ENCODE data around the gene KCTD15.

KCTD15 gene

DNA sequence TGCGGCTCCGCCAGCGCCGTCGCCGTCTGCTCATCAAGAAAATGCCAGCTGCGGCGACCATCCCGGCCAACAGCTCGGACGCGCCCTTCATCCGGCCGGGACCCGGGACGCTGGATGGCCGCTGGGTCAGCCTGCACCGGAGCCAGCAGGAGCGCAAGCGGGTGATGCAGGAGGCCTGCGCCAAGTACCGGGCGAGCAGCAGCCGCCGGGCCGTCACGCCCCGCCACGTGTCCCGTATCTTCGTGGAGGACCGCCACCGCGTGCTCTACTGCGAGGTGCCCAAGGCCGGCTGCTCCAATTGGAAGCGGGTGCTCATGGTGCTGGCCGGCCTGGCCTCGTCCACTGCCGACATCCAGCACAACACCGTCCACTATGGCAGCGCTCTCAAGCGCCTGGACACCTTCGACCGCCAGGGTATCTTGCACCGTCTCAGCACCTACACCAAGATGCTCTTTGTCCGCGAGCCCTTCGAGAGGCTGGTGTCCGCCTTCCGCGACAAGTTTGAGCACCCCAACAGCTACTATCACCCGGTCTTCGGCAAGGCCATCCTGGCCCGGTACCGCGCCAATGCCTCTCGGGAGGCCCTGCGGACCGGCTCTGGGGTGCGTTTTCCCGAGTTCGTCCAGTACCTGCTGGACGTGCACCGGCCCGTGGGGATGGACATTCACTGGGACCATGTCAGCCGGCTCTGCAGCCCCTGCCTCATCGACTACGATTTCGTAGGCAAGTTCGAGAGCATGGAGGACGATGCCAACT lies 24.4 kb upstream of the KCTD15 start:
- no peaks in the 10 kb centered on the region for H3K4me1 ChIP-seq (ENCODE audit: control insufficient read depth, insufficient read depth, low read length)
- H3K27me3 ChIP-seq (ENCODE audit: control insufficient read depth, insufficient read depth, low read length): no peaks in the 10 kb centered on the region
- no peak overlapping the region for H3K4me3 ChIP-seq (ENCODE audit: low read depth, low read length)
- H3K9me3 ChIP-seq (ENCODE audit: control insufficient read depth, insufficient read depth, low read length): no peaks in the 10 kb centered on the region
- no peak overlapping the region for H3K9ac ChIP-seq (ENCODE audit: low read depth, low read length)
- H3K36me3 ChIP-seq (ENCODE audit: control insufficient read depth, insufficient read depth, low read length): no peaks in the 10 kb centered on the region
- no peak overlapping the region for H3K27ac ChIP-seq (ENCODE audit: low read depth, low read length)

- H3K4me1 ChIP-seq (ENCODE audit: control insufficient read depth, insufficient read depth, low read length): no peaks in the 10 kb centered on the region
- no peak overlapping the region for H3K4me3 ChIP-seq (ENCODE audit: low read depth, low read length)
- no peak overlapping the region for H3K9ac ChIP-seq (ENCODE audit: low read depth, low read length)
- no peaks in the 10 kb centered on the region for H3K27me3 ChIP-seq (ENCODE audit: control insufficient read depth, insufficient read depth, low read length)
- H3K9me3 ChIP-seq (ENCODE audit: control insufficient read depth, insufficient read depth, low read length): no peaks in the 10 kb centered on the region
- no peak overlapping the region for H3K27ac ChIP-seq (ENCODE audit: low read depth, low read length)
- no peaks in the 10 kb centered on the region for H3K36me3 ChIP-seq (ENCODE audit: control insufficient read depth, insufficient read depth, low read length)
These were observed 23.9 kb upstream of the KCTD15 start for GRCh38 chr19:33772858-33773180.

GRCh38 chr19:33773704-33774624 lies 22.7 kb upstream of the KCTD15 start:
- Histone ChIP-seq H3K27me3 (ENCODE audit: control insufficient read depth, insufficient read depth, low read length) (no peaks in the 10 kb centered on the region), H3K9me3 (ENCODE audit: control insufficient read depth, insufficient read depth, low read length) (no peaks in the 10 kb centered on the region), H3K9ac (ENCODE audit: low read depth, low read length) (no peak overlapping the region), H3K27ac (ENCODE audit: low read depth, low read length) (no peak overlapping the region), H3K36me3 (ENCODE audit: control insufficient read depth, insufficient read depth, low read length) (no peaks in the 10 kb centered on the region), H3K4me1 (ENCODE audit: control insufficient read depth, insufficient read depth, low read length) (no peaks in the 10 kb centered on the region; the same call in 1 of the 2 replicates), H3K4me3 (ENCODE audit: low read depth, low read length) (no peak overlapping the region)

- Histone ChIP-seq H3K36me3 (ENCODE audit: control insufficient read depth, insufficient read depth, low read length) (no peaks in the 10 kb centered on the region), H3K27ac (ENCODE audit: low read depth, low read length) (no peak overlapping the region), H3K4me3 (ENCODE audit: low read depth, low read length) (no peak overlapping the region), H3K9ac (ENCODE audit: low read depth, low read length) (no peak overlapping the region), H3K9me3 (ENCODE audit: control insufficient read depth, insufficient read depth, low read length) (no peaks in the 10 kb centered on the region), H3K4me1 (ENCODE audit: control insufficient read depth, insufficient read depth, low read length) (no peaks in the 10 kb centered on the region; the same call in 1 of the 2 replicates), H3K27me3 (ENCODE audit: control insufficient read depth, insufficient read depth, low read length) (no peaks in the 10 kb centered on the region)
These were observed 21.9 kb upstream of the KCTD15 start for GRCh38 chr19:33774751-33775150.

- Histone ChIP-seq H3K27me3 (ENCODE audit: control insufficient read depth, insufficient read depth, low read length) (no peaks in the 10 kb centered on the region), H3K4me3 (ENCODE audit: low read depth, low read length) (no peak overlapping the region), H3K4me1 (ENCODE audit: control insufficient read depth, insufficient read depth, low read length) (no peaks in the 10 kb centered on the region; the same call in 1 of the 2 replicates), H3K36me3 (ENCODE audit: control insufficient read depth, insufficient read depth, low read length) (no peaks in the 10 kb centered on the region), H3K27ac (ENCODE audit: low read depth, low read length) (no peak overlapping the region), H3K9me3 (ENCODE audit: control insufficient read depth, insufficient read depth, low read length) (no peaks in the 10 kb centered on the region), H3K9ac (ENCODE audit: low read depth, low read length) (no peak overlapping the region)
These were observed 20.8 kb upstream of the KCTD15 start for GRCh38 chr19:33775731-33776487.

GRCh38 chr19:33777351-33777750 lies 19.3 kb upstream of the KCTD15 start:
- no peaks in the 10 kb centered on the region; the same call in 1 of the 2 replicates for H3K4me1 ChIP-seq (ENCODE audit: control insufficient read depth, insufficient read depth, low read length)
- H3K27me3 ChIP-seq (ENCODE audit: control insufficient read depth, insufficient read depth, low read length): no peaks in the 10 kb centered on the region
- H3K9me3 ChIP-seq (ENCODE audit: control insufficient read depth, insufficient read depth, low read length): no peaks in the 10 kb centered on the region
- H3K9ac ChIP-seq (ENCODE audit: low read depth, low read length): no peak overlapping the region
- no peak overlapping the region for H3K27ac ChIP-seq (ENCODE audit: low read depth, low read length)
- H3K4me3 ChIP-seq (ENCODE audit: low read depth, low read length): no peak overlapping the region
- H3K36me3 ChIP-seq (ENCODE audit: control insufficient read depth, insufficient read depth, low read length): no peaks in the 10 kb centered on the region

GRCh38 chr19:33777753-33778088 lies 18.9 kb upstream of the KCTD15 start:
- no peaks in the 10 kb centered on the region for H3K36me3 ChIP-seq (ENCODE audit: control insufficient read depth, insufficient read depth, low read length)
- H3K4me3 ChIP-seq (ENCODE audit: low read depth, low read length): no peak overlapping the region
- no peak overlapping the region for H3K27ac ChIP-seq (ENCODE audit: low read depth, low read length)
- H3K9me3 ChIP-seq (ENCODE audit: control insufficient read depth, insufficient read depth, low read length): no peaks in the 10 kb centered on the region
- H3K4me1 ChIP-seq (ENCODE audit: control insufficient read depth, insufficient read depth, low read length): no peaks in the 10 kb centered on the region; the same call in 1 of the 2 replicates
- H3K27me3 ChIP-seq (ENCODE audit: control insufficient read depth, insufficient read depth, low read length): no peaks in the 10 kb centered on the region
- H3K9ac ChIP-seq (ENCODE audit: low read depth, low read length): no peak overlapping the region

DNA sequence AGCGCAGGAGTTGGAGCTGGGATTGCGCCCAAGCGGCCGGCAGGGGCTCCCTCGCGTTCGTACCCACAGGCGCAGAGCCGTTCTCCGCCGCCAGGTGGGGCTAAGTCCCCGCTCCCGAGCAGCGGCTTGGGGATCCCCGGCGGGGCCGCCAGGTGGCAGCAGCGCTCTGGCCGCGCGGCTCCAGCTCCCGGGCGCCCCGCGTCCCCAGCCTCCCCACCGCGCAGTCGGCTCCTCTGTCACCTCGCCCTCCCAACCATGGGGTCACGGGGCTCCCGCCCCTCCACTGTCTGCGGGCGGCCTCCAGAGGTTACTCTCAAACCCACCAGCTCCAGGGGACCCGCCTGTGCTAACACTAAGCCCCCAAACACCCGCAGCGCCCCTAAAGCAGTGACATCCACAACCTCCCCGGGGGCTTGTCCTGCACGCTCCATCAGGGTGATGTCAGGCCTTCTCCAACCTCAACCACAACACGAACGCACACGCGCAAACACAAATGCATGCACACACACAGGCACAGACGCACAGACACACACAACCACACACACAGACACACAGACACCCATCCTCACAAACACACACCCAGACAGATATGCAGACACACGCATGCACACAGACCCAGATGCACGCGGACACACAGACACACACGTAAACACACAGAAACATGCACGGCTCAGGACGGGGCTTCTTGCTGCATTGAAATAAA lies 18.4 kb upstream of the KCTD15 start:
- Histone ChIP-seq H3K4me3 (ENCODE audit: low read depth, low read length) (no peak overlapping the region; the same call in 1 of the 2 replicates), H3K9ac (ENCODE audit: low read depth, low read length) (no peak overlapping the region), H3K36me3 (ENCODE audit: control insufficient read depth, insufficient read depth, low read length) (no peaks in the 10 kb centered on the region), H3K27ac (ENCODE audit: low read depth, low read length) (no peak overlapping the region), H3K9me3 (ENCODE audit: control insufficient read depth, insufficient read depth, low read length) (no peaks in the 10 kb centered on the region), H3K4me1 (ENCODE audit: control insufficient read depth, insufficient read depth, low read length) (no peaks in the 10 kb centered on the region; the same call in 1 of the 2 replicates), H3K27me3 (ENCODE audit: control insufficient read depth, insufficient read depth, low read length) (no peaks in the 10 kb centered on the region)

DNA sequence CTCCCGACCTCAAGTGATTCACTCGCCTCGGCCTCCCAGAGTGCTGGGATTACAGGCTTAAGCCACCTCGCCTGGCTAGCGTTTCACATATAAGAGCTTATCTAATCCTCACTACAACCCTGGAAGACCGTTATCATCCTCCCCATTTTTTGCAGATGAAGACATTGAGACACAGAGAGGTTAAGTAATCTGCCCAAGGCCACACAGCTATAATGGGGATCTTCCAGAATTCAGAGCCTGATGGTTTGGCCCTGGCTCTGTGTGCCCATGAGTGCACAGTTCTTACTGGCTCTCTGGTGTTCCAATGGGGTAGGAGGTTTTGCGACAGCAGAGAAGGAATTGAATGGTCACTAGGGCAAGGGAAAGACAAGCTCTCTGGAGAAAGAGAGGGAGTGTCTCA lies 16.8 kb upstream of the KCTD15 start:
- no peak overlapping the region for H3K9ac ChIP-seq (ENCODE audit: low read depth, low read length)
- no peaks in the 10 kb centered on the region for H3K36me3 ChIP-seq (ENCODE audit: control insufficient read depth, insufficient read depth, low read length)
- H3K4me3 ChIP-seq (ENCODE audit: low read depth, low read length): no peak overlapping the region
- no peaks in the 10 kb centered on the region; the same call in 1 of the 2 replicates for H3K4me1 ChIP-seq (ENCODE audit: control insufficient read depth, insufficient read depth, low read length)
- no peak overlapping the region for H3K27ac ChIP-seq (ENCODE audit: low read depth, low read length)
- H3K9me3 ChIP-seq (ENCODE audit: control insufficient read depth, insufficient read depth, low read length): no peaks in the 10 kb centered on the region
- no peaks in the 10 kb centered on the region for H3K27me3 ChIP-seq (ENCODE audit: control insufficient read depth, insufficient read depth, low read length)

- H3K27me3 ChIP-seq (ENCODE audit: control insufficient read depth, insufficient read depth, low read length): no peaks in the 10 kb centered on the region
- H3K4me3 ChIP-seq (ENCODE audit: low read depth, low read length): no peak overlapping the region
- no peaks in the 10 kb centered on the region for H3K9me3 ChIP-seq (ENCODE audit: control insufficient read depth, insufficient read depth, low read length)
- no peak overlapping the region for H3K9ac ChIP-seq (ENCODE audit: low read depth, low read length)
- no peaks in the 10 kb centered on the region for H3K36me3 ChIP-seq (ENCODE audit: control insufficient read depth, insufficient read depth, low read length)
- no peak overlapping the region for H3K27ac ChIP-seq (ENCODE audit: low read depth, low read length)
- no peaks in the 10 kb centered on the region; the same call in 1 of the 2 replicates for H3K4me1 ChIP-seq (ENCODE audit: control insufficient read depth, insufficient read depth, low read length)
These were observed 16.4 kb upstream of the KCTD15 start for GRCh38 chr19:33780251-33780650.

Data from HUES48 (cell line).